ENCODE results near the gene ODAD3. TPM values are rescaled to one million over a fixed set of nuclear protein-coding genes. Genes with fewer than 3 reads are reported as not detected.
A peak's percentile ranks its signal among the peaks of the same experiment; 100 is the strongest.
"Not testable (repeated sequence)": the region's sequence is repeated elsewhere in the genome, so short reads cannot be mapped to it uniquely, and the experiment has no call there.

The ODAD3 gene
- total RNA-seq, 1 donor from 2014 or later, result 0.29 TPM

DNA sequence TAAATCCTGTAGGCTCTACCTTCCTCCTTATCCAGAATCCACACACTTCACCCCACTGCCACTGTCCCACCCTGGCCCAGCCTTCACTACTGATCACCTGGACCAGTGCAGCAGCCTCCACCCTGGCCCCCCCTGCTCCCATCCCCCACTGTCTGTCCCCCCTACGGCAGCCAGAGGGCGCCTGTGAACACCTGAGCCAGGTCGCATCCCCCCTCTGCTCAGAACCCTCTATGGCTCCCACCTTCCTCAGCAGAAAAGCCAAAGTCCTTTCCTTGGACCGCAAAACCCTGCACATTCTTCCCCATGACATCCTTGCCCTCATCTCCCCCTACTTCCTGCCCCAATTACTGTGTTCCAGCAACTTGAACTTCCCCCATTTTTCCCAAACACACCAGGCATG is 25.3 kb upstream of the ODAD3 start:
- H3K27me3 ChIP-seq (ENCODE audit: control insufficient read depth, insufficient read depth, low read length), result no peaks in the 10 kb centered on the region
- DNase-seq (ENCODE audit: low read depth), result no peak
- H3K36me3 ChIP-seq (ENCODE audit: control insufficient read depth, insufficient read depth, low read length), result no peaks in the 10 kb centered on the region
- H3K4me3 ChIP-seq (ENCODE audit: low read depth, low read length), result no peak overlapping the region
- TF ChIP-seq, protein P1, sequence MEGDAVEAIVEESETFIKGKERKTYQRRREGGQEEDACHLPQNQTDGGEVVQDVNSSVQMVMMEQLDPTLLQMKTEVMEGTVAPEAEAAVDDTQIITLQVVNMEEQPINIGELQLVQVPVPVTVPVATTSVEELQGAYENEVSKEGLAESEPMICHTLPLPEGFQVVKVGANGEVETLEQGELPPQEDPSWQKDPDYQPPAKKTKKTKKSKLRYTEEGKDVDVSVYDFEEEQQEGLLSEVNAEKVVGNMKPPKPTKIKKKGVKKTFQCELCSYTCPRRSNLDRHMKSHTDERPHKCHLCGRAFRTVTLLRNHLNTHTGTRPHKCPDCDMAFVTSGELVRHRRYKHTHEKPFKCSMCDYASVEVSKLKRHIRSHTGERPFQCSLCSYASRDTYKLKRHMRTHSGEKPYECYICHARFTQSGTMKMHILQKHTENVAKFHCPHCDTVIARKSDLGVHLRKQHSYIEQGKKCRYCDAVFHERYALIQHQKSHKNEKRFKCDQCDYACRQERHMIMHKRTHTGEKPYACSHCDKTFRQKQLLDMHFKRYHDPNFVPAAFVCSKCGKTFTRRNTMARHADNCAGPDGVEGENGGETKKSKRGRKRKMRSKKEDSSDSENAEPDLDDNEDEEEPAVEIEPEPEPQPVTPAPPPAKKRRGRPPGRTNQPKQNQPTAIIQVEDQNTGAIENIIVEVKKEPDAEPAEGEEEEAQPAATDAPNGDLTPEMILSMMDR (IDR thresholded peaks at IDR 0.05; ENCODE audit: insufficient read depth, low read length, poor library complexity, severe bottlenecking), result peak; percentile 46

DNA sequence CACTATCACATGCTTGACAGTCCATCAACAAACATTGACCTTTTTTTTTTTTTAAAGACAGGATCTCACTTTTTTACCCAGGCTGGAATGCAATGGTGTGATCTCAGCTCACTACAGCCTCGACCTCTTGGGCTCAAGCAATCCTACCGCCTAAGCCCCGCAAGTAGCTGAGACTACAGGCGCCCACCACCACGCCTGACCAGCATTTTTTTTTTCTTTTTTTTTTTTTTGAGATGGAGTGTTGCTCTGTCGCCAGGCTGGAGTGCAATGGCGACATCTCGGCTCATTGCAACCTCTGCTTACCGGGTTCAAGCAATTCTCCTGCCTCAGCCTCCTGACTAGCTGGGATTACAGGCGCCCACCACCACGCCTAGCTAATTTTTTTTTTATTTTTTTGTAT is 24.0 kb upstream of the ODAD3 start:
- H3K4me3 ChIP-seq (ENCODE audit: low read depth, low read length); H3K36me3 ChIP-seq (ENCODE audit: control insufficient read depth, insufficient read depth, low read length); DNase-seq (ENCODE audit: low read depth); H3K27me3 ChIP-seq (ENCODE audit: control insufficient read depth, insufficient read depth, low read length): not testable (repeated sequence)

GRCh38 chr19:11458236-11458900 is 23.4 kb upstream of the ODAD3 start:
- H3K4me3 ChIP-seq (ENCODE audit: low read depth, low read length), result no peak overlapping the region
- H3K27me3 ChIP-seq (ENCODE audit: control insufficient read depth, insufficient read depth, low read length), result no peaks in the 10 kb centered on the region
- TF ChIP-seq, protein P1 (IDR thresholded peaks at IDR 0.05; ENCODE audit: insufficient read depth, low read length, poor library complexity, severe bottlenecking), result no peak
- no peaks in the 10 kb centered on the region for H3K36me3 ChIP-seq (ENCODE audit: control insufficient read depth, insufficient read depth, low read length)
- DNase-seq (ENCODE audit: low read depth), result no peak

DNA sequence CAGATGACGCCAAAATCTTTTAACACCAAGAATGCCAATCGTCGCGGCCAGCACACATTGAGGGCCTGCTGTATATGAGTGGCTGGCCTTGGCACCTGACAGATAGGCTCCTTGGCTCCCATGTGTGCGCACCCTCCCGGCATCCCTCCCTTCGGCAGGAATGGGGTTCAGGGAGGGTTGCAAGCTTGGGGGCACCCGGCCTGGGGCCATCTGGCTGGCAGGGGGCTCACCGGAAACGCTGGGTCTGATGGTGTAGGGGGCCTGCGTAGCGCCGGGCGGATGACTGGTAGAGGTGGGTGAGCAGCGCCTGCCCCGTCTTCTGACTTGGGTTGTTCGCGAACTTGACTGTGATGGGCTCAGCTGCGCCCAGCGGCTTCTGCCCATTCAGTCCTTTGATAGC is 22.9 kb upstream of the ODAD3 start:
- TF ChIP-seq, protein P1 (IDR thresholded peaks at IDR 0.05; ENCODE audit: insufficient read depth, low read length, poor library complexity, severe bottlenecking), result no peak
- no peaks in the 10 kb centered on the region for H3K36me3 ChIP-seq (ENCODE audit: control insufficient read depth, insufficient read depth, low read length)
- peaks cover 2% of the 10 kb centered on the region for H3K27me3 ChIP-seq (ENCODE audit: control insufficient read depth, insufficient read depth, low read length)
- no peak for DNase-seq (ENCODE audit: low read depth)
- H3K4me3 ChIP-seq (ENCODE audit: low read depth, low read length), result no peak overlapping the region

- Histone ChIP-seq H3K4me3 (ENCODE audit: low read depth, low read length) (no peak overlapping the region), H3K27me3 (ENCODE audit: control insufficient read depth, insufficient read depth, low read length) (peaks cover 3% of the 10 kb centered on the region)
- TF ChIP-seq, protein P1 (IDR thresholded peaks at IDR 0.05; ENCODE audit: insufficient read depth, low read length, poor library complexity, severe bottlenecking), result no peak
Measured at GRCh38 chr19:11457115-11457514, 22.2 kb upstream of the ODAD3 start.

GRCh38 chr19:11456659-11457058 is 21.7 kb upstream of the ODAD3 start:
- DNase-seq (ENCODE audit: low read depth), result no peak
- Histone ChIP-seq H3K4me3 (ENCODE audit: low read depth, low read length) (no peak overlapping the region), H3K27me3 (ENCODE audit: control insufficient read depth, insufficient read depth, low read length) (peaks cover 3% of the 10 kb centered on the region), H3K36me3 (ENCODE audit: control insufficient read depth, insufficient read depth, low read length) (no peaks in the 10 kb centered on the region)
- TF ChIP-seq, protein P1 (IDR thresholded peaks at IDR 0.05; ENCODE audit: insufficient read depth, low read length, poor library complexity, severe bottlenecking), result no peak

More at GRCh38 chr19:11457115-11457514, 22.2 kb upstream of the ODAD3 start:
- H3K36me3 ChIP-seq (ENCODE audit: control insufficient read depth, insufficient read depth, low read length), result no peaks in the 10 kb centered on the region
- DNase-seq (ENCODE audit: low read depth), result no peak

DNA sequence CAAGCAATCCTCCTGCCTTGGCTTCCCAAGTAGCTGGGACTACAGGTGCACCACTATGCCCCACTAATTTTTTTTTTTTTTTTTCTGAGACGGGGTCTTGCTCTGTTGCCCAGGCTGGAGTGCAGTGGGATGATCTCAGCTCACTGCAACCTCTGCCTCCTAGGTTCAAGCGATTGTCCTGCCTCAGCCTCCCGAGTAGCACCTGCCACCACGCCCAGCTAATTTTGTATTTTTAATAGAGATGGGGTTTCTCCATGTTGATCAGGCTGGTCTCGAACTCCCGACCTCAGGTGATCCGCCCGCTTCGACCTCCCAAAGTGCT is 20.3 kb upstream of the ODAD3 start:
- H3K27me3 ChIP-seq (ENCODE audit: control insufficient read depth, insufficient read depth, low read length); DNase-seq (ENCODE audit: low read depth); H3K4me3 ChIP-seq (ENCODE audit: low read depth, low read length); H3K36me3 ChIP-seq (ENCODE audit: control insufficient read depth, insufficient read depth, low read length): not testable (repeated sequence)

Measured in kidney epithelial cell (primary cell).